ENCODE measurements around the gene PTPRN2. TPM values are rescaled to one million over a fixed set of nuclear protein-coding genes. Genes with fewer than 3 reads are reported as not detected.

The PTPRN2 gene
- total and polyA plus RNA-seq, 9 of the 15 experiments (the other 6 are each of a cell fraction or from before 2014, with no cell fraction given): not detected

DNA sequence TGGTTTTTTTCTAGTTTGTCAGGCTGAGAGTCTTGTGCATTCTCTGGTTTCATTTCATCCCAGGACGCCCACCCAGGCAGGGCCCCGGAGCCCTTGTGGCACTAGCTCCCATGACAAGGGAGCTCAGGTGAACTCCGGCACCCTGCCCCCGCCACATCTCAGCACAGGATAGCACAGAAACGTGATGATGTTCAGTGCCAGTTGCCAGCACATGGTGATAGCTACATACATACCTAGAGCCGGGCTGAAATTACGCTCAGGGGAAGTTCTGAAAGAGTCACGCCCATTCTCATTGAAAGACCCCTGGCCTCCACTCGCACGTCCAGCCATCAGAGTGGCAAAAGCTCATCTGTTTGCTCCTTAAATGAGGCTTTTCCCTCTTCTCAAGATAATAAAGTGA is 273.7 kb downstream of the PTPRN2 start:
- no peak overlapping the region for H3K4me2 ChIP-seq (ENCODE audit: insufficient read depth, low read length)
- DNase-seq (ENCODE audit: extremely low read depth in 1 of 4, low spot score in 3 of 4) (no peak), FAIRE-seq (no peak), ATAC-seq (no peak)
- 2% methylated on average over 10 of the region's 10 CpGs for WGBS (ENCODE audit: insufficient coverage, low coverage, missing lambda C conversion rate)
- ChIA-PET POLR2A (no interaction called here), CTCF (ENCODE audit: low intra/inter-chr PET ratio) (no interaction called here)
- no peaks in the 10 kb centered on the region for H3K4me1 ChIP-seq (replicated peaks in 1 of 2; ENCODE audit: control insufficient read depth in 2 of 2, insufficient read depth in 2 of 2, low read length in 2 of 2)
- H3K27me3 ChIP-seq (ENCODE audit: control insufficient read depth in 2 of 2, insufficient read depth in 2 of 2, low read length in 2 of 2): peaks cover 11 to 24% of the 10 kb centered on the region in 2 experiments; a peak in 3 of 5 replicates
- H3K79me2 ChIP-seq (ENCODE audit: control insufficient read depth, insufficient read depth, low read length): no peaks in the 10 kb centered on the region
- H3K9me3 ChIP-seq (replicated peaks; ENCODE audit: control insufficient read depth, insufficient read depth, low read depth, low read length): peaks cover 16% of the 10 kb centered on the region
- BruUV-seq (replicated peaks): no TSS peak
- intact Hi-C loops (cut with micrococcal nuclease) (no loop called here), in situ Hi-C loops (cut with MboI) (no loop called here)
- H3K36me3 ChIP-seq (ENCODE audit: control insufficient read depth, insufficient read depth, low read length): no peaks in the 10 kb centered on the region
- H2AFZ ChIP-seq (ENCODE audit: low read depth, low read length): no peak overlapping the region
- no peak overlapping the region for H3K9ac ChIP-seq (ENCODE audit: insufficient read depth in 1 of 2, low read depth in 2 of 2, low read length in 2 of 2)
- H3K4me3 ChIP-seq: no peak overlapping the region
- no peak overlapping the region for H3K27ac ChIP-seq (ENCODE audit: extremely low read depth, low read depth, low read length)
- no peaks in the 10 kb centered on the region for H3K9me1 ChIP-seq (ENCODE audit: control insufficient read depth, insufficient read depth, low read length)
- TF ChIP-seq, protein P1, sequence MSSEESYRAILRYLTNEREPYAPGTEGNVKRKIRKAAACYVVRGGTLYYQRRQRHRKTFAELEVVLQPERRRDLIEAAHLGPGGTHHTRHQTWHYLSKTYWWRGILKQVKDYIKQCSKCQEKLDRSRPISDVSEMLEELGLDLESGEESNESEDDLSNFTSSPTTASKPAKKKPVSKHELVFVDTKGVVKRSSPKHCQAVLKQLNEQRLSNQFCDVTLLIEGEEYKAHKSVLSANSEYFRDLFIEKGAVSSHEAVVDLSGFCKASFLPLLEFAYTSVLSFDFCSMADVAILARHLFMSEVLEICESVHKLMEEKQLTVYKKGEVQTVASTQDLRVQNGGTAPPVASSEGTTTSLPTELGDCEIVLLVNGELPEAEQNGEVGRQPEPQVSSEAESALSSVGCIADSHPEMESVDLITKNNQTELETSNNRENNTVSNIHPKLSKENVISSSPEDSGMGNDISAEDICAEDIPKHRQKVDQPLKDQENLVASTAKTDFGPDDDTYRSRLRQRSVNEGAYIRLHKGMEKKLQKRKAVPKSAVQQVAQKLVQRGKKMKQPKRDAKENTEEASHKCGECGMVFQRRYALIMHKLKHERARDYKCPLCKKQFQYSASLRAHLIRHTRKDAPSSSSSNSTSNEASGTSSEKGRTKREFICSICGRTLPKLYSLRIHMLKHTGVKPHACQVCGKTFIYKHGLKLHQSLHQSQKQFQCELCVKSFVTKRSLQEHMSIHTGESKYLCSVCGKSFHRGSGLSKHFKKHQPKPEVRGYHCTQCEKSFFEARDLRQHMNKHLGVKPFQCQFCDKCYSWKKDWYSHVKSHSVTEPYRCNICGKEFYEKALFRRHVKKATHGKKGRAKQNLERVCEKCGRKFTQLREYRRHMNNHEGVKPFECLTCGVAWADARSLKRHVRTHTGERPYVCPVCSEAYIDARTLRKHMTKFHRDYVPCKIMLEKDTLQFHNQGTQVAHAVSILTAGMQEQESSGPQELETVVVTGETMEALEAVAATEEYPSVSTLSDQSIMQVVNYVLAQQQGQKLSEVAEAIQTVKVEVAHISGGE (CRISPR knock-in tag; IDR thresholded peaks at IDR 0.05): no peak
- no peak for TF ChIP-seq HDAC1 (IDR thresholded peaks at IDR 0.05)
- TF ChIP-seq TAF9B (IDR thresholded peaks at IDR 0.05; ENCODE audit: partially characterized antibody): no peak
- TF ChIP-seq FUS (optimal IDR thresholded peaks at IDR 0.05; ENCODE audit: low read depth, low read length): no peak
- TF ChIP-seq MTA2 (IDR thresholded peaks at IDR 0.05; ENCODE audit: low read depth): no peak
- no peak for TF ChIP-seq ZNF197 (CRISPR knock-in tag; IDR thresholded peaks at IDR 0.05; ENCODE audit: low read depth)
- no peak for TF ChIP-seq ZC3H8 (IDR thresholded peaks at IDR 0.05)
- no peak for TF ChIP-seq GATA2 (CRISPR knock-in tag; IDR thresholded peaks at IDR 0.05)
- TF ChIP-seq ZNF384 (IDR thresholded peaks at IDR 0.05; ENCODE audit: low read depth, low read length): no peak
- no peak for TF ChIP-seq ZBTB17 (CRISPR knock-in tag; IDR thresholded peaks at IDR 0.05)
- TF ChIP-seq, protein P2, sequence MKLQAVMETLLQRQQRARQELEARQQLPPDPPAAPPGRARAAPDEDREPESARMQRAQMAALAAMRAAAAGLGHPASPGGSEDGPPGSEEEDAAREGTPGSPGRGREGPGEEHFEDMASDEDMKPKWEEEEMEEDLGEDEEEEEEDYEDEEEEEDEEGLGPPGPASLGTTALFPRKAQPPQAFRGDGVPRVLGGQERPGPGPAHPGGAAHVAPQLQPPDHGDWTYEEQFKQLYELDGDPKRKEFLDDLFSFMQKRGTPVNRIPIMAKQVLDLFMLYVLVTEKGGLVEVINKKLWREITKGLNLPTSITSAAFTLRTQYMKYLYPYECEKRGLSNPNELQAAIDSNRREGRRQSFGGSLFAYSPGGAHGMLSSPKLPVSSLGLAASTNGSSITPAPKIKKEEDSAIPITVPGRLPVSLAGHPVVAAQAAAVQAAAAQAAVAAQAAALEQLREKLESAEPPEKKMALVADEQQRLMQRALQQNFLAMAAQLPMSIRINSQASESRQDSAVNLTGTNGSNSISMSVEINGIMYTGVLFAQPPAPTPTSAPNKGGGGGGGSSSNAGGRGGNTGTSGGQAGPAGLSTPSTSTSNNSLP (IDR thresholded peaks at IDR 0.05; ENCODE audit: borderline replicate concordance, low read depth, low read length): no peak
- TF ChIP-seq, protein P3, sequence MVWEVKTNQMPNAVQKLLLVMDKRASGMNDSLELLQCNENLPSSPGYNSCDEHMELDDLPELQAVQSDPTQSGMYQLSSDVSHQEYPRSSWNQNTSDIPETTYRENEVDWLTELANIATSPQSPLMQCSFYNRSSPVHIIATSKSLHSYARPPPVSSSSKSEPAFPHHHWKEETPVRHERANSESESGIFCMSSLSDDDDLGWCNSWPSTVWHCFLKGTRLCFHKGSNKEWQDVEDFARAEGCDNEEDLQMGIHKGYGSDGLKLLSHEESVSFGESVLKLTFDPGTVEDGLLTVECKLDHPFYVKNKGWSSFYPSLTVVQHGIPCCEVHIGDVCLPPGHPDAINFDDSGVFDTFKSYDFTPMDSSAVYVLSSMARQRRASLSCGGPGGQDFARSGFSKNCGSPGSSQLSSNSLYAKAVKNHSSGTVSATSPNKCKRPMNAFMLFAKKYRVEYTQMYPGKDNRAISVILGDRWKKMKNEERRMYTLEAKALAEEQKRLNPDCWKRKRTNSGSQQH (CRISPR knock-in tag; IDR thresholded peaks at IDR 0.05): no peak
- H4K20me1 ChIP-seq (replicated peaks; ENCODE audit: control insufficient read depth, insufficient read depth, low read length): no peaks in the 10 kb centered on the region
